Epithelial cell of esophagus (primary cell): ENCODE measurements around the gene USH1C.

ENCODE experiments used
- DNase-seq: peaks from one replicate; pipeline ENCODE4 v3.0.0; 2010; ENCODE audit warnings: low read depth
- H3K4me3 ChIP-seq: 2 replicates; pipeline ENCODE4 v1.5.1; 2011; ENCODE audit warnings: mild to moderate bottlenecking, low read length, control low read depth
- TF ChIP-seq, protein P1 (sequence below): IDR thresholded peaks from 2 replicates; pipeline ENCODE4 v1.5.1; 2011; ENCODE audit warnings: low read depth, mild to moderate bottlenecking, low read length, control low read depth, inconsistent platforms; ENCODE audit not compliant: insufficient read depth; ENCODE audit errors: missing control alignments

Gene USH1C

GRCh38 chr11:17473071-17473744, 71.0 kb downstream of the USH1C start:
- peak; percentile 26 for DNase-seq
- TF ChIP-seq, protein P1, sequence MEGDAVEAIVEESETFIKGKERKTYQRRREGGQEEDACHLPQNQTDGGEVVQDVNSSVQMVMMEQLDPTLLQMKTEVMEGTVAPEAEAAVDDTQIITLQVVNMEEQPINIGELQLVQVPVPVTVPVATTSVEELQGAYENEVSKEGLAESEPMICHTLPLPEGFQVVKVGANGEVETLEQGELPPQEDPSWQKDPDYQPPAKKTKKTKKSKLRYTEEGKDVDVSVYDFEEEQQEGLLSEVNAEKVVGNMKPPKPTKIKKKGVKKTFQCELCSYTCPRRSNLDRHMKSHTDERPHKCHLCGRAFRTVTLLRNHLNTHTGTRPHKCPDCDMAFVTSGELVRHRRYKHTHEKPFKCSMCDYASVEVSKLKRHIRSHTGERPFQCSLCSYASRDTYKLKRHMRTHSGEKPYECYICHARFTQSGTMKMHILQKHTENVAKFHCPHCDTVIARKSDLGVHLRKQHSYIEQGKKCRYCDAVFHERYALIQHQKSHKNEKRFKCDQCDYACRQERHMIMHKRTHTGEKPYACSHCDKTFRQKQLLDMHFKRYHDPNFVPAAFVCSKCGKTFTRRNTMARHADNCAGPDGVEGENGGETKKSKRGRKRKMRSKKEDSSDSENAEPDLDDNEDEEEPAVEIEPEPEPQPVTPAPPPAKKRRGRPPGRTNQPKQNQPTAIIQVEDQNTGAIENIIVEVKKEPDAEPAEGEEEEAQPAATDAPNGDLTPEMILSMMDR, result peak; percentile 10
- H3K4me3 ChIP-seq, result no peak overlapping the region

DNA sequence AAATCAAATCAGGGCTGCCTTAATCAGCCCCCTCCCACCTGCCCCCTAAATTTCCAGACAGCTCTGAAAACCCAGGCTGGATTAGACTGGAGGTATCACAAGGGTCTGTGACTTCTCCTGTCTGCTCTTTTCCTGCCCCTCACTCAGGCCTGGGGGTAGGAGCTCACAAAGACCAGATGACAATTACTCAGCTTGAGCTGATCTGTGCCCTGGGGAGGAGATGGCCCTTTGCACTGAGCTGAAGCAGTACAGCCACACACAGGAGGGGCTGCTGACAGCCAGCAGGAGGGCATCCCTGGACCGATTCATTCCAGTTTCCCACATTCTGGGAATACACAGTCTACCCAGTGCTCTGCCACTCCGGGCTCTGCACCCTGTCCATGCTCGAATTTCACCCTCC, 71.7 kb downstream of the USH1C start:
- DNase-seq, result no peak

GRCh38 chr11:17471501-17471900, 72.7 kb downstream of the USH1C start:
- TF ChIP-seq, protein P1, result no peak
- no peak overlapping the region for H3K4me3 ChIP-seq
- no peak for DNase-seq

More for the DNA sequence above, 71.7 kb downstream of the USH1C start:
- no peak overlapping the region for H3K4me3 ChIP-seq
- TF ChIP-seq, protein P1, result no peak

DNA sequence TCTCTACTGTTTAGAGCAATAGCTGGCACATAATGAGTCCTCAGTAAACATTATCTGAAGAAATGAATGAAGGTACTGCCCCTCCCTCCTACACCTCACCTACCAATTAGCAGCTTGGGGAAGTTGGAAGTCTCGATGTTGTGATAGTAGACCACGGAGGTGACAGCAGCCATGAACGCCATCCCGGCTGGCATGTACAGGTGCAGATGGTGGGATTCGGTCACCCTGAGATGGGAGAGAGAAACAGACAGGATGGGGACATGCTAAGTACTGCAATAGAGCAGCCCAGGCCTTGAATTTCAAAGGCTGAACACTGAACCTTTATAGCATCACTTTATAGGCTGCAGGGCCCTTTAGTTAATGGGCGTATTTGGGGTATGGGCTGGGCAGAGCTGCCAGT, 74.2 kb downstream of the USH1C start:
- DNase-seq, result no peak
- TF ChIP-seq, protein P1, result no peak
- no peak overlapping the region for H3K4me3 ChIP-seq

- DNase-seq, result no peak
- no peak overlapping the region for H3K4me3 ChIP-seq
- TF ChIP-seq, protein P1, result no peak
Measured at GRCh38 chr11:17468122-17468521, 76.1 kb downstream of the USH1C start.

GRCh38 chr11:17463546-17464174, 80.6 kb downstream of the USH1C start:
- no peak for DNase-seq
- TF ChIP-seq, protein P1, result no peak
- no peak overlapping the region for H3K4me3 ChIP-seq
